Breast epithelium (tissue), 3 donors: ENCODE results near the gene GJB6.

Source experiments
- CTCF ChIP-seq, 3 donors: fragments of 450-650 bp; IDR thresholded peaks; one replicate each; pipeline ENCODE4 v1.5.1; 2016 to 2017; ENCODE audit warnings: antibody characterized with exemption in 3 of 3, mild to moderate bottlenecking in 3 of 3, moderate library complexity in 3 of 3
- POLR2A ChIP-seq: fragments of 450-650 bp; IDR thresholded peaks from one replicate; pipeline ENCODE4 v1.6.1; 2016; ENCODE audit warnings: antibody characterized with exemption, mild to moderate bottlenecking, moderate library complexity
- POLR2AphosphoS5 ChIP-seq, 3 donors: sonication (generic); formaldehyde crosslinking; IDR thresholded peaks; one replicate each; pipeline ENCODE4 v1.6.1; 2017; ENCODE audit warnings: antibody characterized with exemption in 3 of 3

- no peak for TF ChIP-seq POLR2A
- TF ChIP-seq CTCF (IDR thresholded peaks at IDR 0.05): no peak
- TF ChIP-seq POLR2AphosphoS5 (IDR thresholded peaks at IDR 0.05): no peak
Observed at GRCh38 chr13:20175907-20176652, 56.0 kb downstream of the GJB6 start.
